Stomach (tissue), 9 donors: Measurements from ENCODE around the gene FBXL22. TPM values are rescaled to one million over a fixed set of nuclear protein-coding genes. Genes with fewer than 3 reads are reported as not detected.
"Not testable (repeated sequence)": the region's sequence is repeated elsewhere in the genome, so short reads cannot be mapped to it uniquely, and the experiment has no call there.

ENCODE experiments used
- DNase-seq, 2 donors: peaks; one replicate each; pipeline versions ENCODE4 v3.0.0 to v3.0.0-alpha.2; 2013 to 2019
- H3K27ac ChIP-seq, 5 donors: fragments of 200-600 bp in 4 of 5; sonication (generic) in 4 of 5; one replicate each; pipeline ENCODE4 v1.5.1; 2013 to 2019; ENCODE audit warnings: mild to moderate bottlenecking in 1 of 5, moderate library complexity in 1 of 5
- H3K27me3 ChIP-seq, 3 donors: fragments of 200-600 bp; sonication (generic); one replicate each; pipeline ENCODE4 v1.5.1; 2017 to 2019; ENCODE audit warnings: mixed run types in 1 of 3
- H3K36me3 ChIP-seq, 4 donors: fragments of 200-600 bp; sonication (generic); 1 replicate in 3 of 4; 2 replicates in 1 of 4; pipeline ENCODE4 v1.5.1; 2016 to 2019
- H3K4me1 ChIP-seq, 4 donors: fragments of 200-600 bp; sonication (generic); one replicate each; pipeline ENCODE4 v1.5.1; 2016 to 2019
- H3K4me3 ChIP-seq, 4 donors: fragments of 200-600 bp; sonication (generic) in 3 of 4; one replicate each; pipeline ENCODE4 v1.5.1; 2016 to 2019; ENCODE audit warnings: mild to moderate bottlenecking in 1 of 4
- H3K9me3 ChIP-seq, 4 donors: fragments of 200-600 bp; sonication (generic); one replicate each; pipeline ENCODE4 v1.5.1; 2016 to 2019
- EP300 ChIP-seq: sonication (generic); formaldehyde crosslinking; IDR thresholded peaks from one replicate; pipeline ENCODE4 v1.6.1; 2017; ENCODE audit warnings: antibody characterized with exemption
- POLR2A ChIP-seq, 4 donors: fragments of 450-650 bp; IDR thresholded peaks; one replicate each; pipeline ENCODE4 v1.6.1; 2016; ENCODE audit warnings: antibody characterized with exemption in 4 of 4, control low read depth in 2 of 4, mild to moderate bottlenecking in 1 of 4, moderate library complexity in 1 of 4
- POLR2AphosphoS5 ChIP-seq, 3 donors: sonication (generic); formaldehyde crosslinking; IDR thresholded peaks; one replicate each; pipeline ENCODE4 v1.6.1; 2016; ENCODE audit warnings: antibody characterized with exemption in 3 of 3
- WGBS, 5 donors: extraction: QIAGEN DNeasy Blood & Tissue Kit in 3 of 5; methylation state at CpG; one replicate each; pipeline versions ENCODE4 v1.1.5 to v1.1.7; 2013 to 2018; 5-methylcytosine and 5-hydroxymethylcytosine counted together
- intact Hi-C: fragments of 100-400 bp; cut with DNase I; formaldehyde crosslinking; loops from one replicate; pipeline ENCODE4 v1.15.1; 2023; ENCODE audit warnings: low total_unique reads
- polyA plus RNA-seq, 3 donors: library from polyadenylated mRNA; stranded (reverse); fragments of 200-250 nt; gene quantifications; one replicate each; pipeline ENCODE4 v1.2.3, GENCODE V29; 2013
- total RNA-seq, 5 donors: library from RNA; depleted of rRNA; stranded (reverse); fragments of >200 nt; gene quantifications; one replicate each; pipeline versions ENCODE4 v1.1.0 to v1.2.3, GENCODE V29; 2014 to 2016
- TF ChIP-seq, protein P1 (sequence below), 7 experiments: fragments of 450-650 bp in 4 of 7; fragments of 200-600 bp in 3 of 7; sonication (generic) in 3 of 7; IDR thresholded peaks; one replicate each; pipeline ENCODE4 v1.5.1; 2016 to 2019; ENCODE audit warnings: antibody characterized with exemption in 7 of 7, control low read depth in 2 of 7, mild to moderate bottlenecking in 1 of 7
- donor health status: healthy with polysubstance abuse.
- donor health status: Bipolar disorder and iron deficiency.
- donor health status: healthy.

The FBXL22 gene
- total and polyA plus RNA-seq, 8 donors = 1.5 to 34.4 (median 7.7) TPM; not detected in 1

DNA sequence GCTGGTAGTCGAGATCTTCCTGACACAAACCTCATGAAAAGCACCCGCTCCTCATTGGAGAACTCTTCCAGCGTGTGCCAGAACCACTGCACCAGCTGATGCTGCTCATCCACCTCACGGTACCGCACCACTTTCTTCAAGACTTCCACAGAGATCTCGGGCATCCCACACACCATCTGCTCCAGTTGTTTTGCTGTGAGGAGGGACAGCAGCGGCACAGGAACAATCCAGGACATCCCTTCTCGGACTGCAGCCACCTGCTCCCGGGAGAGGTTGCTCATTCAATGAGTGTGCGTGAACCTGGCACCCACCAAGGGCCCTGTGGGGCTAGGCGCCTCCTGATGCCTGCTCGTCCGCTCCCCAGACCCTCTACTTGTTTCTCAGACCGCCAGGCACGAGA is 15.1 kb downstream of the FBXL22 start:
- WGBS, 5 donors = 94 to 96% (median 95%) methylated on average over 15 of the region's 15 CpGs
- Histone ChIP-seq H3K4me3 (no peak overlapping the region), H3K4me1 (peaks cover 13 to 38% (median 19%) of the 10 kb centered on the region in 4 donors), H3K9me3 (no peaks in the 10 kb centered on the region), H3K36me3 (peaks cover 37 to 88% (median 78%) of the 10 kb centered on the region in 4 donors), H3K27ac (no peak overlapping the region), H3K27me3 (no peaks in the 10 kb centered on the region)
- DNase-seq = no peak
- TF ChIP-seq POLR2A (IDR thresholded peaks at IDR 0.05) = no peak
- TF ChIP-seq POLR2AphosphoS5 (IDR thresholded peaks at IDR 0.05) = no peak
- TF ChIP-seq, protein P1, sequence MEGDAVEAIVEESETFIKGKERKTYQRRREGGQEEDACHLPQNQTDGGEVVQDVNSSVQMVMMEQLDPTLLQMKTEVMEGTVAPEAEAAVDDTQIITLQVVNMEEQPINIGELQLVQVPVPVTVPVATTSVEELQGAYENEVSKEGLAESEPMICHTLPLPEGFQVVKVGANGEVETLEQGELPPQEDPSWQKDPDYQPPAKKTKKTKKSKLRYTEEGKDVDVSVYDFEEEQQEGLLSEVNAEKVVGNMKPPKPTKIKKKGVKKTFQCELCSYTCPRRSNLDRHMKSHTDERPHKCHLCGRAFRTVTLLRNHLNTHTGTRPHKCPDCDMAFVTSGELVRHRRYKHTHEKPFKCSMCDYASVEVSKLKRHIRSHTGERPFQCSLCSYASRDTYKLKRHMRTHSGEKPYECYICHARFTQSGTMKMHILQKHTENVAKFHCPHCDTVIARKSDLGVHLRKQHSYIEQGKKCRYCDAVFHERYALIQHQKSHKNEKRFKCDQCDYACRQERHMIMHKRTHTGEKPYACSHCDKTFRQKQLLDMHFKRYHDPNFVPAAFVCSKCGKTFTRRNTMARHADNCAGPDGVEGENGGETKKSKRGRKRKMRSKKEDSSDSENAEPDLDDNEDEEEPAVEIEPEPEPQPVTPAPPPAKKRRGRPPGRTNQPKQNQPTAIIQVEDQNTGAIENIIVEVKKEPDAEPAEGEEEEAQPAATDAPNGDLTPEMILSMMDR (IDR thresholded peaks at IDR 0.05) = no peak
- TF ChIP-seq EP300 = no peak
- intact Hi-C loops = no loop called here

DNA sequence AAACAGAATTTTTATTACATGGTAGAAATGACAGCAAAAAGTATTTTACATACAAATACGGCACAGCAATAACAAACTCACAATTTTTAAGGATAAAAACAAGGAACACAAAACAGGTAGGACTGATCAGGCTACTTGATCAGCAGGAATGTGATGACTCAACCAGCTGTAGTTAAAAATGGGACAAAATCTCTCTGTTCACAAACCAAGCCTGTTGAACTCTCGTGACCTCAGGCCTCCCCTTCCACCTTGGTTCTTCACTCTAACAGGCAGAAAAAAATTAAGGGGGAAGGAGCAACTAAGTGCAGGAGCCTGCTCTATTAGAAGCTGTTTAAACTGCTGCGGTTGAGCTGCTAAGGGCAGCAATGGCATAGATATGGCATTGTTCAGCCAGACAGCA is 18.7 kb downstream of the FBXL22 start:
- intact Hi-C loops = no loop called here
- Histone ChIP-seq H3K9me3 (no peaks in the 10 kb centered on the region), H3K27me3 (no peaks in the 10 kb centered on the region), H3K27ac (no peak overlapping the region), H3K4me1 (peaks cover 3 to 24% (median 8%) of the 10 kb centered on the region in 4 donors), H3K4me3 (no peak overlapping the region), H3K36me3 (peaks cover 28 to 64% (median 54%) of the 10 kb centered on the region in 4 donors)
- WGBS, 5 donors = 80 to 94% (median 82%) methylated on average over 3 of the region's 3 CpGs
- no peak for DNase-seq
- TF ChIP-seq POLR2A (IDR thresholded peaks at IDR 0.05) (no peak), EP300 (no peak), POLR2AphosphoS5 (IDR thresholded peaks at IDR 0.05) (no peak)
- TF ChIP-seq, protein P1 (IDR thresholded peaks at IDR 0.05) = no peak

DNA sequence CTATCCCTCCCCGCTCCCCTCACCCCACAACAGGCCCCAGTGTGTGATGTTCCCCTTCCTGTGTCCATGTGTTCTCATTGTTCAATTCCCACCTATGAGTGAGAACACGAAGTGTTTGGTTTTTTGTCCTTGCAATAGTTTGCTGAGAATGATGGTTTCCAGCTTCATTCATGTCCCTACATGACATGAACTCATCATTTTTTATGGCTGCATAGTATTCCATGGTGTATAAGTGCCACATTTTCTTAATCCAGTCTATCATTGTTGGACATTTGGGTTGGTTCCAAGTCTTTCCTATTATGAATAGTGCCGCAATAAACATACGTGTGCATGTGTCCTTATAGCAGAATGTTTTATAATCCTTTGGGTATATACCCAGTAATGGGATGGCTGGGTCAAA is 20.0 kb downstream of the FBXL22 start:
- intact Hi-C loops, H3K27ac ChIP-seq, DNase-seq, H3K27me3 ChIP-seq, H3K9me3 ChIP-seq, H3K4me3 ChIP-seq: not testable (repeated sequence)
- H3K36me3 ChIP-seq = peaks cover 23 to 62% (median 54%) of the 10 kb centered on the region in 4 donors
- 93 to 99% (median 97%) methylated on average over 4 of the region's 4 CpGs for WGBS, 5 donors
- peaks cover 0 to 12% (median 0%) of the 10 kb centered on the region in 4 donors for H3K4me1 ChIP-seq

DNA sequence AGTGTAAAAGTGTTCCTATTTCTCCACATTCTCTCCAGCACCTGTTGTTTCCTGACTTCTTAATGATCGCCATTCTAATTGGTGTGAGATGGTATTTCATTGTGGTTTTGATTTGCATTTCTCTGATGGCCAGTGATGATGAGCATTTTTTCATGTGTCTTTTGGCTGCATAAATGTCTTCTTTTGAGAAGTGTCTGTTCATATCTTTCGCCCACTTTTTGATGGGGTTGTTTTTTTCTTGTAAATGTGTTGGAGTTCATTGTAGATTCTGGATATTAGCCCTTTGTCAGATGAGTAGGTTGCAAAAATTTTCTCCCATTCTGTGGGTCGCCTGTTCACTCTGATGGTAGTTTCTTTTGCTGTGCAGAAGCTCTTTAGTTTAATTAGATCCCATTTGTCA is 20.4 kb downstream of the FBXL22 start:
- H3K27ac ChIP-seq, H3K9me3 ChIP-seq, intact Hi-C loops, H3K4me3 ChIP-seq, DNase-seq, H3K27me3 ChIP-seq: not testable (repeated sequence)
- Histone ChIP-seq H3K4me1 (peaks cover 0 to 11% (median 0%) of the 10 kb centered on the region in 4 donors), H3K36me3 (peaks cover 25 to 62% (median 54%) of the 10 kb centered on the region in 4 donors)
- WGBS, 5 donors = 94 to 100% (median 97%) methylated on average over 2 to 3 of the region's 3 CpGs

DNA sequence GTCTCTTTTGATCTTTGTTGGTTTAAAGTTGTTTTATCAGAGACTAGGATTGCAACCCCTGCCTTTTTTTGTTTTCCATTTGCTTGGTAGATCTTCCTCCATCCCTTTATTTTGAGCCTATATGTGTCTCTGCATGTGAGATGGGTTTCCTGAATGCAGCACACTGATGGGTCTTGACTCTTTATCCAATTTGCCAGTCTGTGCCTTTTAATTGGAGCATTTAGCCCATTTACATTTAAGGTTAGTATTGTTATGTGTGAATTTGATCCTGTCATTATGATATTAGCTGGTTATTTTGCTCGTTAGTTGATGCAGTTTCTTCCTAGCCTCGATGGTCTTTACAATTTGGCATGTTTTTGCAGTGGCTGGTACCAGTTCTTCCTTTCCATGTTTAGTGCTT is 23.6 kb downstream of the FBXL22 start:
- H3K27ac ChIP-seq, H3K4me3 ChIP-seq, DNase-seq, H3K4me1 ChIP-seq, intact Hi-C loops, H3K9me3 ChIP-seq, H3K27me3 ChIP-seq: not testable (repeated sequence)
- peaks cover 39 to 62% (median 55%) of the 10 kb centered on the region in 4 donors for H3K36me3 ChIP-seq
- WGBS, 5 donors = no CpG with 5 or more reads among the region's 2 CpGs

DNA sequence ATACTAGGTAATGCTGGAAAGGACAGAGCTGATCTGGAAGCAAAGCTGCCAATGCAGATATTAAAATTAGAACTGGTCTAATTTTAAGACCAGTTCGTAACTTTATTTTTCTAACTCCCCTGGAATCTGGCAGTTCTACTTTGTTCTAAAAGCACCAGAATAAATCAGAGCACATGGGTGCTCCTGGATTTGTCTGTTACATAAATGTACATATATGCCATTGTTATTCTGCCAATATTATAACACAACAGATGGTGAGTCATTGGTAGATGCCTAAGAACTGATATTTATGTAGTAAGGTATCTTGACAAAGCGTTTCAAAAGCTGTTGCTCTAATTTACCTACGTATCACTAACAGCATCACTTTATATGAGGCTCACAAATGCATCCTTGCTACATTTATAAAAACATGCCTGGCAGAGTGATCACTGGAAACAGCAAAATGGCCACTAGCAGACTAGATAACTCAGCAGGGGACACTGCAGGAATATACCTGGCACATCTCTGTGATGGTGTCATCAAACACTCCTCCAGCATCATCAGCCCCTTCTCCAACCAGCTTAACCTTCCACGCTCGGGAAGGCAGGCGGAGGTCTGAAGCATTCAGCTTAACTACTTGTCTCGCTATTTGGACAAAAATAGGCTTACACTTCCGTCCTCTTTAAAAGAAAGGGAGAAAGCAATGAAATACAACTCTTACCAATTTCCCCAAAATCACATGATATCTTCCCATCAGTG is 26.2 kb downstream of the FBXL22 start:
- WGBS, 5 donors = 95 to 97% (median 96%) methylated on average over 8 of the region's 8 CpGs
- no peaks in the 10 kb centered on the region for H3K4me1 ChIP-seq
- no peaks in the 10 kb centered on the region for H3K27me3 ChIP-seq
- TF ChIP-seq POLR2A (IDR thresholded peaks at IDR 0.05) = no peak
- no peak for TF ChIP-seq POLR2AphosphoS5 (IDR thresholded peaks at IDR 0.05)
- TF ChIP-seq EP300 = no peak
- TF ChIP-seq, protein P1 (IDR thresholded peaks at IDR 0.05) = no peak
- intact Hi-C loops = no loop called here
- no peak for DNase-seq
- H3K4me3 ChIP-seq = no peak overlapping the region
- H3K27ac ChIP-seq = no peak overlapping the region
- H3K9me3 ChIP-seq = no peaks in the 10 kb centered on the region
- H3K36me3 ChIP-seq = peaks cover 56 to 73% (median 72%) of the 10 kb centered on the region in 4 donors
